OCI-LY1 (cell line): ENCODE data around the gene ZCWPW2.

Experiments used
- H2AFZ ChIP-seq: fragments of 200-600 bp; sonication (generic), shearing (Covaris generic); 2 replicates; pipeline ENCODE4 v1.6.0; 2014; ENCODE audit warnings: antibody characterized with exemption, mild to moderate bottlenecking, low read length
- H3F3A ChIP-seq: fragments of 200-600 bp; sonication (generic), shearing (Covaris generic); 2 replicates; pipeline ENCODE4 v1.6.0; 2014; ENCODE audit warnings: mild to moderate bottlenecking, antibody characterized with exemption, low read length, moderate library complexity; ENCODE audit not compliant: insufficient read depth
- H3K27ac ChIP-seq: fragments of 200-600 bp; sonication (generic); 2 replicates; pipeline ENCODE4 v1.5.1; 2014; ENCODE audit warnings: low read length, mixed run types, mild to moderate bottlenecking, low read depth; ENCODE audit not compliant: poor library complexity, severe bottlenecking
- H3K27me3 ChIP-seq: fragments of 200-600 bp; sonication (generic); 2 replicates; pipeline ENCODE4 v1.6.0; 2014; ENCODE audit warnings: antibody characterized with exemption, mild to moderate bottlenecking, low read length, moderate library complexity; ENCODE audit not compliant: insufficient read depth
- H3K36me3 ChIP-seq: fragments of 200-600 bp; sonication (generic); 2 replicates; pipeline ENCODE4 v1.6.1; 2014; ENCODE audit warnings: mild to moderate bottlenecking, antibody characterized with exemption, low read length, moderate library complexity, mixed read lengths; ENCODE audit not compliant: insufficient read depth
- H3K4me1 ChIP-seq: fragments of 200-600 bp; sonication (generic); 2 replicates; pipeline ENCODE4 v1.5.1; 2014; ENCODE audit warnings: mild to moderate bottlenecking, low read length, moderate library complexity; ENCODE audit not compliant: insufficient read depth, severe bottlenecking
- H3K4me2 ChIP-seq: fragments of 200-600 bp; sonication (generic), shearing (Covaris generic); 2 replicates; pipeline ENCODE4 v1.6.1; 2014; ENCODE audit warnings: low read length
- H3K4me3 ChIP-seq: fragments of 200-600 bp; sonication (generic); 2 replicates; pipeline ENCODE4 v1.5.1; 2014; ENCODE audit warnings: low read length, low read depth, mild to moderate bottlenecking, mixed read lengths; ENCODE audit not compliant: poor library complexity, severe bottlenecking
- H3K79me2 ChIP-seq: fragments of 200-600 bp; shearing (Covaris generic); 2 replicates; pipeline ENCODE4 v1.6.1; 2016; ENCODE audit warnings: mixed run types, low read length, mixed read lengths; ENCODE audit not compliant: insufficient read depth
- H3K9ac ChIP-seq: fragments of 200-600 bp; sonication (generic), shearing (Covaris generic); 2 replicates; pipeline ENCODE4 v1.6.1; 2014; ENCODE audit warnings: mild to moderate bottlenecking, low read length, mixed read lengths
- H3K9me2 ChIP-seq: fragments of 200-600 bp; sonication (generic), shearing (Covaris generic); 2 replicates; pipeline ENCODE4 v1.6.1; 2014; ENCODE audit warnings: low read depth, mild to moderate bottlenecking, low read length, mixed read lengths
- H3K9me3 ChIP-seq: fragments of 200-600 bp; shearing (Covaris generic); 2 replicates; pipeline ENCODE4 v1.6.1; 2014; ENCODE audit warnings: low read length, mixed read lengths
- H4K20me1 ChIP-seq: fragments of 200-600 bp; sonication (generic), shearing (Covaris generic); 2 replicates; pipeline ENCODE4 v1.6.0; 2016; ENCODE audit warnings: mild to moderate bottlenecking, low read length; ENCODE audit not compliant: insufficient read depth
- CTCF ChIP-seq: fragments of 200-600 bp; sonication (generic), shearing (Covaris generic); IDR thresholded peaks from 2 replicates; pipeline ENCODE4 v1.5.1; 2017; ENCODE audit warnings: mild to moderate bottlenecking, antibody characterized with exemption, low read length, moderate library complexity, mixed read lengths
- EZH2 ChIP-seq: fragments of 200-600 bp; sonication (generic), shearing (Covaris generic); IDR thresholded peaks from 2 replicates; pipeline ENCODE4 v1.8.0; 2017; ENCODE audit warnings: borderline replicate concordance, mixed run types, mild to moderate bottlenecking, antibody characterized with exemption, low read length, moderate library complexity, mixed read lengths

Gene ZCWPW2

DNA sequence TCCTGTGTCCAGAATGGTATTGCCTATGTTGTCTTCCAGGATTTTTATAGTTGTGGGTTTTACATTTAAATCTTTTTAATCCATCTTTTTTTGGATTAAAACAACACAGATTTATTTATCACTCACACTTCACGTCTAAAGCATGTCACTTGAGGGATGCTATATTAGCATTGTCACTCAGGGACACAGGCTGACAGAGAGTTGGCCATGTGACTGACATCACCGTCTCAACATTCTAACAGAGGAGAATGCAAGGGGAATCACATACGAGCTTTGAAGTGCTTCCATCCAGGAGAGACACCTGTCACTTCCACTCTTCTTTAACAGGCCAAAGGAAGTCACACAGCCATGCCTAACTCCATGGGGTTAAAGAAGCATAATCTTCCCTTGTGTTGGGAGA, 204.7 kb downstream of the ZCWPW2 start:
- H3K79me2 ChIP-seq = no peaks in the 10 kb centered on the region
- H3K4me1 ChIP-seq = no peaks in the 10 kb centered on the region
- no peaks in the 10 kb centered on the region for H4K20me1 ChIP-seq
- H2AFZ ChIP-seq = no peak overlapping the region
- H3K9me3 ChIP-seq = no peaks in the 10 kb centered on the region
- H3K4me2 ChIP-seq = no peak overlapping the region
- H3K9ac ChIP-seq = no peak overlapping the region
- H3F3A ChIP-seq = no peaks in the 10 kb centered on the region
- no peaks in the 10 kb centered on the region for H3K27me3 ChIP-seq
- H3K4me3 ChIP-seq = no peak overlapping the region
- H3K9me2 ChIP-seq = no peaks in the 10 kb centered on the region
- H3K36me3 ChIP-seq = no peaks in the 10 kb centered on the region
- no peak overlapping the region for H3K27ac ChIP-seq
- TF ChIP-seq CTCF = no peak
- no peak for TF ChIP-seq EZH2

DNA sequence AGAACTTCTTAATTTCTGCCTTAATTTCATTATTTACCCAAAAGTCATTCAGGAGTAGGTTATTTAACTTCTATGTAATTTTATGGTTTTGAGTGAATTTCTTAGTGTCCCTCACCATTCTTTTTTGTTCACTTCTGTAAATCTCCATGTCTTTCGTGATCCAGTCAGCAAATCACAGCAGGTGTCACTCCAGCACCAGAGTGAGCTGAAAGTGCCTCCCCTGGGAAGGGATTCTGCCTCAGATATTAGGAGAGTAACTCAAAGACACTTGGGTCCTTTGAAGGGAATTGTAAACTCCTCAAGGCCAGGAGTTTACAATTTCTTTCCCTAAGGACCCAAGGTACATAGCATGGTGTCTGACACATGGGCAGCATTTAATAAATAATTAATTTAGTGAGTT, 207.7 kb downstream of the ZCWPW2 start:
- Histone ChIP-seq H3K9me3 (no peaks in the 10 kb centered on the region), H3K4me1 (no peaks in the 10 kb centered on the region), H3K9ac (no peak overlapping the region), H3K4me3 (no peak overlapping the region), H3K4me2 (no peak overlapping the region), H3K36me3 (no peaks in the 10 kb centered on the region), H3K79me2 (no peaks in the 10 kb centered on the region), H4K20me1 (no peaks in the 10 kb centered on the region), H3F3A (no peaks in the 10 kb centered on the region), H3K27me3 (no peaks in the 10 kb centered on the region), H3K9me2 (no peaks in the 10 kb centered on the region), H3K27ac (no peak overlapping the region), H2AFZ (no peak overlapping the region)
- TF ChIP-seq CTCF (no peak), EZH2 (no peak)

DNA sequence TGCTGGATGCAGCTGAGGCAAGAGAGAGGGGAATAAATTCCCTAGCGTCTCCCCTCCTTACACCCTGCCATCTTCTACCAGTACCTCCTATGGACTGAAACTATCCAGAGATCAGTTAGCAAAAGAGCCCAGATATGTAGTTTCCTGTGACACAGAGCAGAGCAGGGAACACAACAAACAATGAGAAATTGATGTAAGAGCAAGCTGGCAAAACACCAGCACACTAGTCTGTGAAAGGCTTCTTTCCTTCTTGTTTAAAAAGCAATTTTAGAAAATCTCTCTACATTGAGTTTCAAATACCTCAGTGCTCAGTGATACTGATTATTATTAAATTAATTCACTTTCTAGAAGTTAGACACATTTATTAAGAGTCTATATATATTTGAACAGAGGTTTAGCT, 215.7 kb downstream of the ZCWPW2 start:
- no peak for TF ChIP-seq EZH2
- no peaks in the 10 kb centered on the region for H3K79me2 ChIP-seq
- H3K27me3 ChIP-seq = no peaks in the 10 kb centered on the region
- no peaks in the 10 kb centered on the region for H3F3A ChIP-seq
- no peak overlapping the region for H3K4me2 ChIP-seq
- no peaks in the 10 kb centered on the region for H3K4me1 ChIP-seq
- H3K27ac ChIP-seq = no peak overlapping the region
- H3K4me3 ChIP-seq = no peak overlapping the region
- no peaks in the 10 kb centered on the region for H3K9me2 ChIP-seq
- no peaks in the 10 kb centered on the region for H4K20me1 ChIP-seq
- H3K36me3 ChIP-seq = no peaks in the 10 kb centered on the region
- no peak overlapping the region for H3K9ac ChIP-seq
- no peaks in the 10 kb centered on the region for H3K9me3 ChIP-seq
- no peak overlapping the region for H2AFZ ChIP-seq

DNA sequence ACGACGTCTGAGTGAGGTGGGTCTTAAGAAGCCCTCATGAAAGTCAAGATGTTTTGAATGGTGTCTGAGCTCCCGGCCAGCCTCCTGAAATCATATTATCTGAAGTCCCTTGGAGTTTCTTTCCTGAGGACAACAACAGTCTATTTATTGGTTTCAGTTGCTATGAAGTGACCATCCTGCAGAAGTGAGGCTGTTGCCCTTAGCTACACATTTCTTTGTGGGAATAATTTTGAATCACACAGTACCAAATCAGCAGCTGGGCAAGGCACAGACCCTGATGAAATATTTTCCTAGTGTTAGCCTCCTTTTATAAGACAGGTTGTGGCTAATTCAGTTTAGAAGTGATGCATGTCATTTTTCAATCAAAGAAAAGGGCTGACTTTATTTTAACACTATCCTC, 220.8 kb downstream of the ZCWPW2 start:
- H3K9me3 ChIP-seq = no peaks in the 10 kb centered on the region
- no peaks in the 10 kb centered on the region for H3K9me2 ChIP-seq
- H3K4me3 ChIP-seq = no peak overlapping the region
- no peak overlapping the region for H3K9ac ChIP-seq
- H3K4me1 ChIP-seq = no peaks in the 10 kb centered on the region
- no peak for TF ChIP-seq EZH2
- no peak for TF ChIP-seq CTCF
- H4K20me1 ChIP-seq = no peaks in the 10 kb centered on the region
- no peaks in the 10 kb centered on the region for H3K27me3 ChIP-seq
- H3K79me2 ChIP-seq = no peaks in the 10 kb centered on the region
- no peaks in the 10 kb centered on the region for H3F3A ChIP-seq
- H3K4me2 ChIP-seq = no peak overlapping the region
- H3K27ac ChIP-seq = no peak overlapping the region
- H2AFZ ChIP-seq = no peak overlapping the region
- no peaks in the 10 kb centered on the region for H3K36me3 ChIP-seq
